Neural progenitor cell (in vitro differentiated cells): ENCODE data around the gene MAN2A2. TPM values are rescaled to one million over a fixed set of nuclear protein-coding genes. Genes with fewer than 3 reads are reported as not detected.

Experiments used
- DNase-seq: peaks from one replicate; pipeline ENCODE4 v3.0.0-alpha.2; 2016; ENCODE audit warnings: low spot score
- H2AFZ ChIP-seq: fragments of 200-600 bp; sonication (generic); replicated peaks from 2 replicates; pipeline ENCODE4 v1.6.1; 2016; ENCODE audit warnings: antibody characterized with exemption
- H3F3A ChIP-seq: fragments of 200-600 bp; sonication (generic); 2 replicates; pipeline ENCODE4 v1.6.1; 2016; ENCODE audit warnings: antibody characterized with exemption, low read depth
- H3K27ac ChIP-seq: fragments of 200-600 bp; sonication (generic); 2 replicates; pipeline ENCODE4 v1.5.1; 2016; ENCODE audit warnings: mild to moderate bottlenecking
- H3K27me3 ChIP-seq: fragments of 200-600 bp; sonication (generic); 2 replicates; pipeline ENCODE4 v1.6.1; 2016; ENCODE audit warnings: mild to moderate bottlenecking, moderate library complexity
- H3K36me3 ChIP-seq: fragments of 200-600 bp; sonication (generic); 2 replicates; pipeline ENCODE4 v1.5.1; 2016
- H3K4me1 ChIP-seq: fragments of 200-600 bp; sonication (generic); 2 replicates; pipeline ENCODE4 v1.6.1; 2016; ENCODE audit warnings: mixed run types
- H3K4me2 ChIP-seq: fragments of 200-600 bp; sonication (generic); 2 replicates; pipeline ENCODE4 v1.6.1; 2016
- H3K4me3 ChIP-seq: fragments of 200-600 bp; sonication (generic); 2 replicates; pipeline ENCODE4 v1.5.1; 2016
- H3K79me2 ChIP-seq: fragments of 200-600 bp; sonication (generic); 2 replicates; pipeline ENCODE4 v1.6.1; 2016; ENCODE audit warnings: low read depth
- H3K9ac ChIP-seq: fragments of 200-600 bp; sonication (generic); 2 replicates; pipeline ENCODE4 v1.6.1; 2016
- H3K9me3 ChIP-seq: fragments of 200-600 bp; sonication (generic); 2 replicates; pipeline ENCODE4 v1.5.1; 2016; ENCODE audit warnings: low read depth
- H4K20me1 ChIP-seq: fragments of 200-600 bp; sonication (generic); 2 replicates; pipeline ENCODE4 v1.6.1; 2016; ENCODE audit warnings: low read depth
- H3K27ac Mint-ChIP-seq: 3 replicates; pipeline ENCODE4 v1.8.0; 2021; ENCODE audit warnings: mixed read lengths
- H3K27me3 Mint-ChIP-seq: 2 replicates; pipeline ENCODE4 v1.8.0; 2022; ENCODE audit warnings: low read depth, mild to moderate bottlenecking, inconsistent platforms, moderate library complexity, mixed read lengths; ENCODE audit not compliant: insufficient read depth
- H3K36me3 Mint-ChIP-seq: 3 replicates; pipeline ENCODE4 v1.8.0; 2021; ENCODE audit warnings: mixed read lengths
- H3K4me1 Mint-ChIP-seq: 3 replicates; pipeline ENCODE4 v1.8.0; 2021; ENCODE audit warnings: mixed read lengths
- H3K4me3 Mint-ChIP-seq: 3 replicates; pipeline ENCODE4 v1.8.0; 2021; ENCODE audit warnings: mild to moderate bottlenecking, moderate library complexity, mixed read lengths
- H3K9me3 Mint-ChIP-seq: 3 replicates; pipeline ENCODE4 v1.8.0; 2020; ENCODE audit warnings: mixed read lengths
- EZH2 ChIP-seq: fragments of 200-600 bp; sonication (generic); IDR thresholded peaks from 2 replicates; pipeline ENCODE4 v1.6.1; 2017; ENCODE audit warnings: antibody characterized with exemption, mild to moderate bottlenecking, moderate library complexity
- EZH2phosphoT487 ChIP-seq: fragments of 200-600 bp; sonication (generic); IDR thresholded peaks from 2 replicates; pipeline ENCODE4 v1.6.1; 2017; ENCODE audit warnings: antibody characterized with exemption
- total RNA-seq: library from RNA; depleted of rRNA; stranded (reverse); fragments of >200 nt; gene quantifications from 2 replicates; pipeline ENCODE4 v1.2.3, GENCODE V29; 2015; ENCODE audit warnings: low replicate concordance
- TF ChIP-seq, protein P1 (sequence below): fragments of 200-600 bp; sonication (generic); IDR thresholded peaks from 2 replicates; pipeline ENCODE4 v1.5.1; 2017; ENCODE audit warnings: antibody characterized with exemption, mild to moderate bottlenecking

MAN2A2 gene
- total RNA-seq, 1 donor from 2014 or later, result 7.0 TPM

DNA sequence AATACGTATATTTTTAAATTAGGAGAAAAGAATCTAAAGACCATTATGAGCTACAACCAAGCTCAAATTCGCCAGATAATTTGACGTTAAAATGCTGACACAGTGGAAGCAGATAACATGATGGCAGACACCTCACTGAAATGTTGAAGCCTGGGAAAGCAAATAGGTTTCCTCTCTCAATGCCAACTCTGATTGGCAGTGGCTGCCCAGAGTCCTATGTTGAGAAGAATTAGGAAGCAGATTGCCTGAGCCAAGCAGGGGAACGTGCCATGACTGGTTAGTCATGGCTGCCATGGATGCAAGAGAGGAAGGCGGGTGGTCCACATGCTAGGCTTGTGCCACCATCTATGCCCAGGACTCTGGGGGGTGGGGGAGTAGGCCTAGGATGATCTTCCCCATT, 35.2 kb downstream of the MAN2A2 start:
- Mint-ChIP-seq H3K27me3 (peaks cover 11% of the 10 kb centered on the region), H3K36me3 (peaks cover 20% of the 10 kb centered on the region), H3K4me3 (no peak overlapping the region), H3K4me1 (peaks cover 17% of the 10 kb centered on the region), H3K9me3 (no peaks in the 10 kb centered on the region), H3K27ac (no peak overlapping the region)
- peaks cover 16% of the 10 kb centered on the region for H3K79me2 ChIP-seq
- H3K36me3 ChIP-seq, result no peaks in the 10 kb centered on the region
- peaks cover 12% of the 10 kb centered on the region for H3F3A ChIP-seq
- H2AFZ ChIP-seq, result no peak overlapping the region
- no peak overlapping the region for H3K4me3 ChIP-seq
- TF ChIP-seq, protein P1, sequence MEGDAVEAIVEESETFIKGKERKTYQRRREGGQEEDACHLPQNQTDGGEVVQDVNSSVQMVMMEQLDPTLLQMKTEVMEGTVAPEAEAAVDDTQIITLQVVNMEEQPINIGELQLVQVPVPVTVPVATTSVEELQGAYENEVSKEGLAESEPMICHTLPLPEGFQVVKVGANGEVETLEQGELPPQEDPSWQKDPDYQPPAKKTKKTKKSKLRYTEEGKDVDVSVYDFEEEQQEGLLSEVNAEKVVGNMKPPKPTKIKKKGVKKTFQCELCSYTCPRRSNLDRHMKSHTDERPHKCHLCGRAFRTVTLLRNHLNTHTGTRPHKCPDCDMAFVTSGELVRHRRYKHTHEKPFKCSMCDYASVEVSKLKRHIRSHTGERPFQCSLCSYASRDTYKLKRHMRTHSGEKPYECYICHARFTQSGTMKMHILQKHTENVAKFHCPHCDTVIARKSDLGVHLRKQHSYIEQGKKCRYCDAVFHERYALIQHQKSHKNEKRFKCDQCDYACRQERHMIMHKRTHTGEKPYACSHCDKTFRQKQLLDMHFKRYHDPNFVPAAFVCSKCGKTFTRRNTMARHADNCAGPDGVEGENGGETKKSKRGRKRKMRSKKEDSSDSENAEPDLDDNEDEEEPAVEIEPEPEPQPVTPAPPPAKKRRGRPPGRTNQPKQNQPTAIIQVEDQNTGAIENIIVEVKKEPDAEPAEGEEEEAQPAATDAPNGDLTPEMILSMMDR, result no peak
- peaks cover 10% of the 10 kb centered on the region for H4K20me1 ChIP-seq
- no peak overlapping the region for H3K27ac ChIP-seq
- no peak overlapping the region for H3K4me2 ChIP-seq
- no peak for DNase-seq
- H3K4me1 ChIP-seq, result peaks cover 12% of the 10 kb centered on the region
- no peaks in the 10 kb centered on the region for H3K9me3 ChIP-seq
- H3K9ac ChIP-seq, result no peak overlapping the region
- peaks cover 7% of the 10 kb centered on the region for H3K27me3 ChIP-seq

DNA sequence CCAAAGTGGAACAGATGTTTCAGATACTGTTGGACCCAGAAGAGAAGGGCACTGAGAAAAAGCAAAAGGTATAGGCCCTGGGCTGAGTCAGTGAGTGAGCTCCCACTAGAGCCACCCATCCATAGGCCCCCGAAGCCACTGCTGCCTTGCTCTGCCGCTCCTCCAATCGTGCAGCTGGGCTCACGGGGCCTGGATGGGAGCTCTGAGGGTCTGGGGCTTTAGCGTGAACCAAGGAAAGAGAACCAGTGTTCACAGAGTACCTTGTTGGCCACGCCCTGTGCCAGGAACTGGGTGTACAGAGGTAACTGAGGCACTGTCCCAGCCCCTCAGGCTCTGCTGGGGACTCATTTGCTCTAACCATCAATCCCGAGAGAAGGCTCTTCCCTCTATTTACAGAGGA, 36.7 kb downstream of the MAN2A2 start:
- Histone ChIP-seq H3K36me3 (no peaks in the 10 kb centered on the region), H4K20me1 (peaks cover 7% of the 10 kb centered on the region), H3K79me2 (peaks cover 16% of the 10 kb centered on the region), H2AFZ (no peak overlapping the region), H3K4me2 (no peak overlapping the region), H3K27me3 (no peaks in the 10 kb centered on the region), H3K4me3 (no peak overlapping the region), H3K4me1 (peaks cover 8% of the 10 kb centered on the region), H3K9ac (no peak overlapping the region), H3F3A (peaks cover 2% of the 10 kb centered on the region), H3K27ac (no peak overlapping the region), H3K9me3 (no peaks in the 10 kb centered on the region)
- peaks cover 12% of the 10 kb centered on the region for H3K4me1 Mint-ChIP-seq
- TF ChIP-seq, protein P1, result no peak
- no peak overlapping the region for H3K27ac Mint-ChIP-seq
- peaks cover 23% of the 10 kb centered on the region for H3K36me3 Mint-ChIP-seq
- no peak for DNase-seq
- H3K9me3 Mint-ChIP-seq, result no peaks in the 10 kb centered on the region
- peaks cover 5% of the 10 kb centered on the region for H3K27me3 Mint-ChIP-seq
- no peak overlapping the region for H3K4me3 Mint-ChIP-seq

GRCh38 chr15:90941038-90941437, 37.9 kb downstream of the MAN2A2 start:
- Histone ChIP-seq H3K4me3 (no peak overlapping the region), H3K79me2 (peaks cover 9% of the 10 kb centered on the region), H3K9ac (no peak overlapping the region), H3K9me3 (no peaks in the 10 kb centered on the region), H3K27me3 (no peaks in the 10 kb centered on the region), H2AFZ (no peak overlapping the region), H3K27ac (no peak overlapping the region), H3F3A (no peaks in the 10 kb centered on the region), H3K36me3 (no peaks in the 10 kb centered on the region), H3K4me2 (no peak overlapping the region), H3K4me1 (peaks cover 4% of the 10 kb centered on the region), H4K20me1 (peaks cover 6% of the 10 kb centered on the region)
- Mint-ChIP-seq H3K9me3 (no peaks in the 10 kb centered on the region), H3K4me3 (no peak overlapping the region), H3K4me1 (peaks cover 8% of the 10 kb centered on the region), H3K27me3 (peaks cover 5% of the 10 kb centered on the region), H3K36me3 (peaks cover 28% of the 10 kb centered on the region), H3K27ac (no peak overlapping the region)
- TF ChIP-seq, protein P1, result no peak
- TF ChIP-seq EZH2phosphoT487, result no peak
- no peak for TF ChIP-seq EZH2
- DNase-seq, result no peak
